HG03558 (cell line): ENCODE data around the gene NEK9.
"Not testable (repeated sequence)": the region's sequence is repeated elsewhere in the genome, so short reads cannot be mapped to it uniquely, and the experiment has no call there.

Source experiments
- ATAC-seq: cut with Tn5 transposase; IDR thresholded peaks from one replicate; pipeline ENCODE4 v1.9.1; 2021; ENCODE audit warnings: moderate number of reproducible peaks; ENCODE audit not compliant: unreplicated experiment; ENCODE audit errors: extremely low read depth

Gene NEK9

DNA sequence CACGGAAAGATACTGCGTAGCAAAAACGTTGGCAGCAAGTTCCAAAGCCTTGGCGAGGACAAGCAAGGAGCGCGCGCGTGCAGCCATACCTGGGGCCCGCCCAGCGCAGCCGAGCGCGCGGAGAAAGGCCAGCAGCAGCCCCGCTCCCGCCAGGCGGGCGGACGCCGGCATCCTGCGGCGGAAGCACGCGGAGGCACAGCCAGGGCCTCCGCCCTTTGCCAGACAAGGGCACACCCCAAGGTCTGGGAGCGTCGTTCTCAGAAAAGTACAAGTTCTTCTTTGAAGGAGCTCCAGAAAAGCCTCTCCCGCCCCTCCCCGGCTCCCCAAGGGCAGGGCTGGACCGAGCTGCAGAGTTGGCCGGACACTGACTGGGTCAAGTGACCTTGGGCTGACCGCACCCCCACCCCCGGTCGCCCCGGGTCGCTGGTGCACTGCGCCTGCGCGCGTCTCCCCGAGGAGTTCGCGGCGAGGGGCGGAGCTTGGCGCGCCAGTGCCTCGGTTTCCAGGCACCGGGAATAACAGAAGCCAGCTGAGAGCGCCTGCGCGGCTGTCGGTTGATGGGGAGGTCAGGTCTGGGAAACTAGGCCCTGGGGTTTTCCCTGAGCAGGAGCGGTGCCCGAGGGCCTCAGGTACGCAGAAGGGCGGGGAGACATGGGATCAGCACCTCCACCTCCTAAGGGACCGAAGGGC is 57.6 kb downstream of the NEK9 start, which contains the start of gene ZC2HC1C:
ZC2HC1C (plus strand) TSS at position 521 of the 690 bp plus-strand sequence. CDS start 933 bp downstream, outside the sequence.
- no peak for ATAC-seq

DNA sequence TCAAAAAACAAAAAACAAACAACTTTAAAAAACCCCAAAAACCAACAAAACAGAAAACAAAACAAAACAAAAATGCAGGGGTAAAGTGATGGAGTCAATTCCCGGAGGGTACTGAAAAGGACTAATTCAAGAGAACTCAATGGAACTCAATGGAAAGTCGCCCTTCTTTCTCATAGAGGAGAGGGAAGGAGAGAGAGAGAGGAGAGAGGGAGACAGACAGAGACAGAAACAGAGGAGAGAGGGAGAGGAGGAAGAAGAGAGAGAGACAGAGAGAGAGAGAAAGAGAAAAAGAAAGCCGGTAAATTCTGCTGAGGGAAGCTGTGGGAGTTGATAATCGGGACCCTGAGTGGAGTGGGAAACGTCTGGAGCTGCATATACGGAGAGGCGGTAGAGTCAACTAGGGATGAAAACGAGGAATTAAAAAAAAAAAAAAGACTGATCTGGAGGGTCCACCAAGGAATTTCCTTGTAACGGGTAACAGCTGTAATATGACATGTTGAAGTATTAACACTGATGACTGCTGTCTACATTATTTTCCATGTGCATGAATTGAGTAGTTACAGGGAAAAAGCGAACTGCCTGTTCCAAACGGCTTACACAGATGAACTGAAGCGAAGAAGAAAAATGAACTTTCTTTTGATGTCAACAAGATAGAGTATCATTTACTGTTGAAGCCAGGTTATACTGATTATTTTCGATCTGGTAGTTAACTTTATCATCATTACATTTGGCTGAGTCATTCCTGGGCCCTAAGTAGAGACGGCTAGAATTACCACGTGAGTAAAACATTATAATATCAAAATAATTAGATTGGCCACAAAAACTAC is 58.3 kb downstream of the NEK9 start:
- ATAC-seq, result no peak

DNA sequence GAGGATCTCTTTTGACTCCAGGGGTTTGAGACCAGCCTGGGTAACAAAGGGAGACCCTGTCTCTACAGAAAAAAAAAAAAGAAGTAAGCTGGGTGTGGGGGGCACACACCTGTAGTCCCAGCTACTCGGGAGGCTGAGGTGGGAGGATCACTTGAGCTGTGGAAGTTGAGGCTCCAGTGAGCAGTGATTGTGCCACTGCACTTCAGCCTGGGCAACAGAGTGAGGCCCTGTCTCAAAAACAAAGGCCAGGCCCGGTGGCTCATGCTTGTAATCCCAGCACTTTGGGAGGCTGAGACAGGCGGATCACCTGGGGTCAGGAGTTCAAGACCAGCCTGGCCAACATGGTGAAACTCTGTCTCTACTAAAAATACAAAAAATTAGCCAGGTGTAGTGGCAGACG is 59.1 kb downstream of the NEK9 start:
- ATAC-seq, result not testable (repeated sequence)

DNA sequence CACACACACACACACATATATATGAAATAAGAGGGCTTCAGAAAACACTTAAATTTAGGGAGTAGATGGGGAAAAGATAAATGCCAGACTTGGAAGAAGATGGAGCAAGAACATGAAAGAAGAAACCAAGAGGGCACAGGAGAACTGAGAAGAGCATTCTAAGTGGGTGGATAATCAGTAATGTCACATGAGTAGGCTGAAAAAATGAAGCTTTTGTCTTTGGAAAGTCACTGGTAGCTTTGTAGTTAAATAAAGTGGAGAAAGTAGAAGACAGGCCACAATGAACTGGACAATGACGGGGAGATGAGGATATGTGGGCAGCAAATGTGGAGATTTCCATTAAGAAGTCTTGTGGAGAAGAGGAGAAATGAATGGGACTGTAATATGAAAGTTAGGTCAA is 59.6 kb downstream of the NEK9 start:
- no peak for ATAC-seq

- ATAC-seq, result no peak
Measured at GRCh38 chr14:75066691-75067090, 60.2 kb downstream of the NEK9 start.

- ATAC-seq, result no peak
Measured at GRCh38 chr14:75064205-75064567, 62.7 kb downstream of the NEK9 start.

GRCh38 chr14:75063491-75064204 is 63.2 kb downstream of the NEK9 start, which contains the start of gene ACYP1:
TSS of gene ACYP1 (minus strand) at chr14:75064024. CDS start at chr14:75063553, 471 bp downstream.
- ATAC-seq, result peak; percentile 79

- ATAC-seq, result no peak
Measured at GRCh38 chr14:75063013-75063412, 63.8 kb downstream of the NEK9 start.

DNA sequence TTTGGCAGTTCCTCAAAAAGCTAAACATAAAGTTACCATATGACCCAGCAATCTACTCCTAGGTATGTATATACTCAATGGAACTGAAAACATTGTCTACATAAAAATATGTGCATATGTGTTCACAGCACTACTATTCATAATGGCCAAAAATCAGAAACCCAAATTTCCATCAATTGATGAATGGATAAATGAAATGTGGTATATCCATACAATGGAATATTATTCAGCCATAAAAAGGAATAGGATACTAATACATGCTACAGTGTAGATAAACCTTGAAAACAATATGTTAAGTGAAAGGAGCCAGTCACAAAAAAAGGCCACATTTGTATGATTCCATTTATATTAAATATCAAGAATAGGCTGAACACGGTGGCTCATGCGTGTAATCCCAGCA is 66.4 kb downstream of the NEK9 start:
- ATAC-seq, result no peak

DNA sequence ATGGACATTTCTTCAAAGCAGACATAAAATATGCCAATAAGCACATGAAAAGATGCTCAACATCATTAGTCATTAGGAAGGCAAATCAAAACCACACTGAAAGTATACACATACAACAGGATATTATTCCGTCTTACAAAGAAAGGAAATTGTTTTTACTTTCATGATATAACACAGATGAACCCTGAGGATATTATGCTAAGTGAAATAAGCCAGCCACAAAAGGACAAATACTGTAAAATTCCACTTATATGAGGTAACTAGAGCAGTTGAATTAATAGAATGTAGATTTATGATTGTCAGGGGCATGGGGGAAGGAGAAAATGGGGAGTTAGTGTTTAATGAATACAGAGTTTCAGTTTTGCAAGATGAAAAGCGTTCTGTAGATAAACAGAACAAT is 67.2 kb downstream of the NEK9 start:
- ATAC-seq, result no peak

- no peak for ATAC-seq
Measured at GRCh38 chr14:75054421-75054820, 72.4 kb downstream of the NEK9 start.

DNA sequence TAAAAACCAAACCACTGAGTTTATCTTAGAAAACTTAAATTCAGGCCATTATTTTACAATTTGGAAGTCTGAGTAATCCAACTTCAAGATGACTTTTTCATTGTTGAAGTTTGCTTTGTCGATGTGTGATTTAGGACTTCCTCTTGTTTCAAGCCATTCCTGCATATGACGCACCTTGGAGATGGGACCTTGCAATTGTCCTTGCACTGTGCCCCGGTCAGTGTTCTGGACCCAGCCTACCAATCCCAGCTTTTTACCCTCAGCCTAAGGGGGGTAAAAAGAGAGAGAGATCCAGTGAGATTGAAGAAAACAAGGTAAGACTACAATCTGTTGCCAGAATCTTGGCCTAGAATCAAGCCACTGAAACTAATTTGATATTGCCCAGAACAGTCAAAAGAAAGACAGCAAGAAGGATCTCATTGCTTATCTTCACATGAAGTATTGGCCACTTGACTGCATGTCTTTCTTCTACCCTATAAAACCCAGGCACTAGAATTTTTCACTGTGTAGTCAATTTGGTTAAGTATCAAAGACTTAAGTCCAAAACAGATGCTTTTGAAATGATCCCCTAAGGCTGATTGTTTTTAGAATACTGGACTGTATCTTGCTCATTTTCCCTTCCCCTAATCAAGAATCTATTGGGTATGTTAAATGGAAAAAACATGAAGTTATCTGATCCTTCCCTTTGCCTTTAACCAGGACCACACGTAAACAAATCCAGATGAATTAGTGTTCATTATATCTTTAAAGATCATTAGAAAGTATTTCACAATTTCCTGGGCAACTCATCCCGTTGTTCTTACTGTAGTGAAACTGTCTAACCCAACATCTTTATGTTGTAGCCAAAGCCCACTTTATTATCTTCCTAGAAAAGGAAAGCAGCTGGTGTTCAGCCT is 73.2 kb downstream of the NEK9 start:
- no peak for ATAC-seq

DNA sequence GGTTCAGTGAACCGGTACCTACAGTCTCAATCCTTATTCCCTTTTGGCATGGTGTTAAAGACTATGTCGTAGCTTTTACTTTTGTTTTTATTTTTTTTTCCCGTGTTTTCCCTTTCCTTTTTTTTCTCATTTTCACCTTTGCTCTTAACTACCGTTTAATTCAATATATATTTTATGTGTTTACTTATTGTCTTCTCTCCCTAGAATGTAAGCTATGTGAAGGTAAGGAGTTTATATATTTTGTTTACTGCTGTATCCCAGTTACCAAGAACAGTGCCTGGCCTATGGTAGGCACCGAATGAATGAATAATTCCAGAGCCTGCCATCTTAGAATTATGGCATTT is 75.3 kb downstream of the NEK9 start:
- no peak for ATAC-seq

DNA sequence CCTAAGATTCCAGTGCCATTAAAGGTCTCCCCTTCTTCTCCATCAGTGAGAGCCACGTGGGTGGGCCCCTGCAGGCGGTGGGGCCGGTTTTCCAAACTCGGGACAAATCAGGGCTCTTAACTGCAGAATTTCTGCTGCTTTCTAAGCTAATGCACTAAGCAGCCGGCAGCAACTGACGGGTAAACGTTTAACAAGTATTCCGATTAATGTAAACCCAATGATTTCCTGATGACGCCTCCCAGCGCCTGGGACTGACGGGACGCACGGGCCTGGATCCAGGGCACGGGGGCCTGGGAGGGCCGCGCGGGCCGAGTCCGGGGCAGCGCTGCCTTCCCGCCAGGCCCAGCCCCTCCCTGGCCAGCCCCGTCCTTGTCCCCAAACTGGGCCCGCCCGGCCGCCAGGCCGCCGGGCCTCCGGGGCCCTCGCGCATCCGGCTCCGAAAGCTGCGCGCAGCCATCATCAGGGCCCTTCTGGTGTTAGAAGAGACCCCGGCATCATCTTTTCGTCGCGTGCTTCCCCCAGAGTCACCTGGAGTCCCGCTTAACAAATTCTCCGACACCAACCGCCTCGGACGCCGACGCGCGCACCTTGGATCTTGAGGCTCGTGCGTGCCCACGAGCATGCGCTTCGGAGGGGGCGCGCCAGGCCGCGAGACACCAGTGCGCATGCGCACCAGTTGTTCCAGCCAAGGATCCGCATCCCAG is 75.8 kb downstream of the NEK9 start, which contains the start of gene MLH3:
MLH3 (minus strand) TSS at position 616 of the 704 bp plus-strand sequence. CDS start 1,812 bp downstream, outside the sequence.
- peak; percentile 61 for ATAC-seq

DNA sequence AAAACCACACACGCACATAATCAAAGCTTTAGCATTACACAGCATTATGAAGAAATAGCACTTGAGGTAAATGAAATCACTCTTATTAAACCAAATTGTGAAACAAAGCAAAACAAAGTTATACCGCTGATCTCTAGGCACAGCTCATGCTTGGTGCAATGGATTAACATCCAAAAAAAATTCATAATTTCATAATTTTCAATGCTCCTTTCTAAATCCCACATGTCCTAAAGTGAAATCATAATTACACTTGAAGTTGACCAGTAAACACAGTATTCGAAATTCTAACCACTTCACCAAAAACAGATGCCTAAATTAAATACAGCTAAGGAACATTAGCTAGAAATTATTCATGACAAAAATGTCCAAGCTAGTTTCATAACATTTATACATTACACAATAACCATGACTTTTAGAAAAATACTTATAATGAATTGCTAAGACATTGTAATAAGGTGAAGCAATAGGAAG is 77.1 kb downstream of the NEK9 start:
- no peak for ATAC-seq

- ATAC-seq, result no peak
Measured at GRCh38 chr14:75049136-75049535, 77.7 kb downstream of the NEK9 start.

- ATAC-seq, result no peak
Measured at GRCh38 chr14:75048101-75048500, 78.7 kb downstream of the NEK9 start.

- no peak for ATAC-seq
Measured at GRCh38 chr14:75047506-75047905, 79.3 kb downstream of the NEK9 start.

- ATAC-seq, result no peak
Measured at GRCh38 chr14:75046899-75047298, 79.9 kb downstream of the NEK9 start.
